ENCODE results near the gene CNTNAP2.

DNA sequence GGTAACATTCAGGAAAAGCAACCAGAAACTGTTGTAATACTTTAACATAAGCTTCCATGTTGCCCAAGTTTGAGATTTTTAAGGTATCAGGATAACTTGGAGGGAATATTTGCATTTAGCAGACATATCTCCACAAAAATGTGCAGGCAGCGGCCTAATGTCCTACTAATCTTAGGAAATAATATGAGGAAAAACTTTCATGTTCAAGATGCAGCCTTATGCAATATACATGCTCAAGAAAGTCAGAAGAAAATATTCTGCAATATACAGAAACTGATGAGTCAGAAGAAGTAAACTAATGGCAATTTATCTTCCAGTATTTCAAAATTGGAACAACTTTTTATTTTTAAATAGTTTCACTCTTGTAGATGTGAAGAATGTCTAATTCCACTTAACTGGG lies 2010.8 kb downstream of the CNTNAP2 start:
- TF ChIP-seq GATA3 (IDR thresholded peaks at IDR 0.05; ENCODE audit: low read depth, low read length) (no peak), GATA2 (IDR thresholded peaks at IDR 0.05; ENCODE audit: low read depth, low read length) (no peak)
